Calu3 (cell line): ENCODE results near the gene EPB41L5. TPM values are rescaled to one million over a fixed set of nuclear protein-coding genes. Genes with fewer than 3 reads are reported as not detected.
"Not testable (repeated sequence)": the region's sequence is repeated elsewhere in the genome, so short reads cannot be mapped to it uniquely, and the experiment has no call there.

Experiments
- BruUV-seq: library from RNA; stranded (reverse); fragments of 400-500 nt; replicated peaks from 2 replicates; lab custom pipeline; 2021; lab: Mats Ljungman, UMichigan
- CTCF ChIA-PET: fragments of 300-600 bp; sonication (Branson Sonifier 250); formaldehyde crosslinking; loops from one replicate; lab custom pipeline; 2022; ENCODE audit warnings: antibody characterized with exemption; lab: Charles Lee
- DNase-seq: peaks from one replicate; pipeline ENCODE4 v3.0.0; 2022
- H3K27ac Mint-ChIP-seq: one replicate; pipeline ENCODE4 v1.8.0; 2022; ENCODE audit warnings: mixed read lengths; ENCODE audit not compliant: unreplicated experiment
- H3K27me3 Mint-ChIP-seq: one replicate; pipeline ENCODE4 v1.8.0; 2022; ENCODE audit warnings: mixed read lengths; ENCODE audit not compliant: unreplicated experiment
- H3K36me3 Mint-ChIP-seq: one replicate; pipeline ENCODE4 v1.8.0; 2022; ENCODE audit warnings: mild to moderate bottlenecking, moderate library complexity, mixed read lengths; ENCODE audit not compliant: insufficient read depth, unreplicated experiment
- H3K4me1 Mint-ChIP-seq: one replicate; pipeline ENCODE4 v1.8.0; 2022; ENCODE audit warnings: mild to moderate bottlenecking, low read depth, mixed read lengths; ENCODE audit not compliant: unreplicated experiment
- H3K4me3 Mint-ChIP-seq: one replicate; pipeline ENCODE4 v1.8.0; 2022; ENCODE audit warnings: mild to moderate bottlenecking, low read depth, moderate library complexity, mixed read lengths; ENCODE audit not compliant: unreplicated experiment
- H3K9me3 Mint-ChIP-seq: one replicate; pipeline ENCODE4 v1.8.0; 2022; ENCODE audit warnings: low read depth, mixed read lengths; ENCODE audit not compliant: unreplicated experiment
- intact Hi-C: fragments of 100-400 bp; cut with micrococcal nuclease; formaldehyde crosslinking; loops from one replicate; pipeline ENCODE4 v1.10.0; 2022; ENCODE audit not compliant: unreplicated experiment
- total RNA-seq: library from RNA; stranded (reverse); gene quantifications from 2 replicates; pipeline ENCODE4 v1.2.3, GENCODE V29; 2022
- TF ChIP-seq, protein P1 (sequence below): fragments of 200-600 bp; IDR thresholded peaks from one replicate; pipeline ENCODE4 v1.8.0; 2022; ENCODE audit warnings: antibody characterized with exemption; ENCODE audit not compliant: unreplicated experiment

Gene EPB41L5
- total RNA-seq, 1 experiment from 2014 or later, result 27.7 TPM

DNA sequence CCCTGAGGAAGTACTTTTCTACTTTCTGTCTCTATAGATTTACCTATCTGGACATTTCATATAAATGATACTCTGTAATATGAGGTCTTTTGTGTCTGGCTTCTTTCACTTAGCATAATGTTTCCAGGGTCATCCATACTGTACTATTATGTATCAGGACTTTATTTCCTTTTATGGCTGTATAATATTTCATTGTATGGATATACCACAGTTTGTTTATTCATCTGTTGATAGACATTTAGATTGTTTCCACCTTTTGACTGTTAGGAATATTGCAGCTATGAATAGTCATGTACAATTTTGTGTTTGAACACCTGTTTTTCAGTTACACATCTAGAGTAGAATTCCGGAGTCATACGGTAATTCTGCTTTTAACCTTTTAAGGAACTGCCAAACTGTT is 136.5 kb downstream of the EPB41L5 start:
- intact Hi-C loops, result no loop called here
- CTCF ChIA-PET, result no interaction called here
- H3K36me3 Mint-ChIP-seq, result no peaks in the 10 kb centered on the region

DNA sequence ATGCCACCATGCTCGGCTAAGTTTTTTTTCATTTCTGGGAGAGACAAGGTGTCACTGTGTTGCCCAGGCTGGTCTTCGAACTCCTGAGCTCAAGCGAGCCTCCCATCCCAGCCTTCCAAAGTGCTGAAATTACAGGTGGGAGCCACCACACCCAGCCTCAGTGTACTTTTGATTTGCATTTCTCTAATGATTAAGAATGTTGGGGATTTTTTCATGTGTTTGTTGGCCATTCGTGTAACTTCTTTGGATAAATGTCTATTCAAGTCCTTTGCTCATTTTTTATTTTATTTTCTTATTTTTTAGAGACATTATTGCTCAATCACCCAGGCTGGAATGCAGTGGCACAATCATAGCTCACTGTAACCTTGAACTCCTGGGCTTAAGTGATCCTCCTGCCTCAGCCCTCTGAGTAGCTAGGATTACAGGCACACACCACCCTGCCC is 137.2 kb downstream of the EPB41L5 start:
- no peaks in the 10 kb centered on the region for H3K4me1 Mint-ChIP-seq
- H3K27me3 Mint-ChIP-seq, result no peaks in the 10 kb centered on the region
- CTCF ChIA-PET, result no interaction called here
- intact Hi-C loops, result no loop called here
- DNase-seq, result no peak
- no TSS peak for BruUV-seq
- peaks cover 3% of the 10 kb centered on the region for H3K9me3 Mint-ChIP-seq
- H3K27ac Mint-ChIP-seq, result no peak overlapping the region
- TF ChIP-seq, protein P1, sequence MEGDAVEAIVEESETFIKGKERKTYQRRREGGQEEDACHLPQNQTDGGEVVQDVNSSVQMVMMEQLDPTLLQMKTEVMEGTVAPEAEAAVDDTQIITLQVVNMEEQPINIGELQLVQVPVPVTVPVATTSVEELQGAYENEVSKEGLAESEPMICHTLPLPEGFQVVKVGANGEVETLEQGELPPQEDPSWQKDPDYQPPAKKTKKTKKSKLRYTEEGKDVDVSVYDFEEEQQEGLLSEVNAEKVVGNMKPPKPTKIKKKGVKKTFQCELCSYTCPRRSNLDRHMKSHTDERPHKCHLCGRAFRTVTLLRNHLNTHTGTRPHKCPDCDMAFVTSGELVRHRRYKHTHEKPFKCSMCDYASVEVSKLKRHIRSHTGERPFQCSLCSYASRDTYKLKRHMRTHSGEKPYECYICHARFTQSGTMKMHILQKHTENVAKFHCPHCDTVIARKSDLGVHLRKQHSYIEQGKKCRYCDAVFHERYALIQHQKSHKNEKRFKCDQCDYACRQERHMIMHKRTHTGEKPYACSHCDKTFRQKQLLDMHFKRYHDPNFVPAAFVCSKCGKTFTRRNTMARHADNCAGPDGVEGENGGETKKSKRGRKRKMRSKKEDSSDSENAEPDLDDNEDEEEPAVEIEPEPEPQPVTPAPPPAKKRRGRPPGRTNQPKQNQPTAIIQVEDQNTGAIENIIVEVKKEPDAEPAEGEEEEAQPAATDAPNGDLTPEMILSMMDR, result no peak
- H3K4me3 Mint-ChIP-seq, result no peak overlapping the region
- H3K36me3 Mint-ChIP-seq, result no peaks in the 10 kb centered on the region

More for the DNA sequence above, 136.5 kb downstream of the EPB41L5 start:
- Mint-ChIP-seq H3K27ac (no peak overlapping the region), H3K4me3 (no peak overlapping the region), H3K4me1 (no peaks in the 10 kb centered on the region), H3K9me3 (peaks cover 3% of the 10 kb centered on the region), H3K27me3 (no peaks in the 10 kb centered on the region)
- no TSS peak for BruUV-seq
- no peak for DNase-seq
- TF ChIP-seq, protein P1, result no peak

DNA sequence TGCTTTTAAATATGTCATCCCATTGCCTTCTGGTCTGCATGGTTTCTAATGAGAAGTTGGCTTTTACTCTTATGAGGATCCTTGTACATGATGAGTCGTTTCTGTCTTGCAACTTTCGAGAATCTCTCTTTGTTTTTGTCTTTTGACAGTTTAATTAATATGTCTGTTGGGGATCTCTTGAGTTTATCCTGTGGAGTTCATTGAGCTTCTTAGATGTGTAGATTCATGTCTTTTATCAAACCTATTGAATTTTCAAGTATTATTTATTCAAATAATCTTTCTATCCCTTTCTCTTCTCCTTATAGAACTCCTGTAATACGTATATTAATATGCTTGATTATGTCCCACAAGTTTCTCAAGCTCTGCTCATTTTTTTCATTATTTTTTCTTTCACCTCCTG is 142.4 kb downstream of the EPB41L5 start:
- CTCF ChIA-PET, result interaction anchor here (0.6 kb wide), 1 partner anchor 268 kb away, joined by 3 read pairs; no protein-coding TSS in a partner anchor
- no peak for DNase-seq
- no TSS peak for BruUV-seq
- H3K4me1 Mint-ChIP-seq, result no peaks in the 10 kb centered on the region
- intact Hi-C loops, result no loop called here
- H3K27ac Mint-ChIP-seq, result no peak overlapping the region
- TF ChIP-seq, protein P1, result no peak
- H3K4me3 Mint-ChIP-seq, result no peak overlapping the region
- H3K9me3 Mint-ChIP-seq, result peaks cover 6% of the 10 kb centered on the region
- H3K27me3 Mint-ChIP-seq, result no peaks in the 10 kb centered on the region
- H3K36me3 Mint-ChIP-seq, result no peaks in the 10 kb centered on the region

DNA sequence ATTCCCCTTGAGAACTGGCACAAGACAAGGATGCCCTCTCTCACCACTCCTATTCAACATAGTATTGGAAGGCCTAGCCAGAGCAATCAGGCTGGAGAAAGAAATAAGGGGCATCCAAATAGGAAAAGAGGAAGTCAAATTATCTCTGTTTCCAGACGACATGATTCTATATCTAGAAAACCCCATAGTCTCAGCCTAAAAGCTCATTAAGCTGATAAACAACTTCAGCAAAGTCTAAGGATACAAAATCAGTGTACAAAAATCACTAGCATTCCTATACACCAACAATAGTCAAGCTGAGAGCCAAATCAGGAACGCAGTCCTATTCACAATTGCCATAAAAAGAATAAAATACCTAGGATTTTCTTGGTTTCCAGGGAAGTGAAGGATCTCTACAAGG is 145.8 kb downstream of the EPB41L5 start:
- CTCF ChIA-PET, result not testable (repeated sequence)

DNA sequence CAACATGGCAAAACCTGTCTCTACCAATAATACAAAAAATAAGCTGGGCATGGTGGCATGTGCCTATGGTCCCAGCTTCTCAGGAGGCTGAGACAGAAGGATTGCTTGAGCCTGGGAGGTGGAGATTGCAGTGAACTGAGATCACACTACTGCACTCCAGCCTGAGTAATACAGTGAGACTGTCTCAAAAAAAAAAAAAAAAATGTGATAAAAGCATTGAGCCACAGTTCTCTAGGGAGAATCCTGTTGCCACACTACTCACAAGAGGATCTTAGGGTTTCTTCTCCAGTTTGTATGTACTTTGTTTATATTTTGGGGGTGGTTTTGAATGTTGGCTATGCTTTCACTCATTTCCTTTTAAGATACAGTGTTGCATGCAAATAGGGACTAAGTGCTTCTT is 148.3 kb downstream of the EPB41L5 start:
- no peaks in the 10 kb centered on the region for H3K9me3 Mint-ChIP-seq
- H3K36me3 Mint-ChIP-seq, result no peaks in the 10 kb centered on the region
- CTCF ChIA-PET, result no interaction called here
- no peak for DNase-seq
- no peak overlapping the region for H3K27ac Mint-ChIP-seq
- no peak overlapping the region for H3K4me3 Mint-ChIP-seq
- H3K4me1 Mint-ChIP-seq, result no peaks in the 10 kb centered on the region
- intact Hi-C loops, result no loop called here
- TF ChIP-seq, protein P1, result no peak
- no peaks in the 10 kb centered on the region for H3K27me3 Mint-ChIP-seq
- no TSS peak for BruUV-seq

More for the DNA sequence above, 145.8 kb downstream of the EPB41L5 start:
- H3K9me3 Mint-ChIP-seq, H3K27ac Mint-ChIP-seq, BruUV-seq, H3K27me3 Mint-ChIP-seq, H3K4me1 Mint-ChIP-seq, DNase-seq, intact Hi-C loops, H3K4me3 Mint-ChIP-seq, H3K36me3 Mint-ChIP-seq: not testable (repeated sequence)
